ENCODE data around the gene CHST11.

Gene CHST11

GRCh38 chr12:104720339-104721038 lies 263.7 kb downstream of the CHST11 start:
- no peak overlapping the region for H3K4me3 ChIP-seq (ENCODE audit: insufficient read length, low read depth)
- H3K36me3 ChIP-seq (ENCODE audit: insufficient read depth, insufficient read length, low read length) = no peaks in the 10 kb centered on the region
- H3K9ac ChIP-seq (ENCODE audit: insufficient read length, low read depth) = no peak overlapping the region
- peaks cover 14% of the 10 kb centered on the region for H3K4me1 ChIP-seq (ENCODE audit: insufficient read depth, insufficient read length)
- H3K27me3 ChIP-seq (ENCODE audit: insufficient read depth, insufficient read length) = no peaks in the 10 kb centered on the region
- TF ChIP-seq SUZ12 (IDR thresholded peaks at IDR 0.05; ENCODE audit: extremely low read depth, insufficient read depth, insufficient read length) (no peak), YY1 (IDR thresholded peaks at IDR 0.05; ENCODE audit: insufficient read depth, insufficient read length) (no peak), ZNF274 (IDR thresholded peaks at IDR 0.05; ENCODE audit: low read depth, low read length) (no peak)
- no peak for DNase-seq (ENCODE audit: low read depth, low spot score)
- H3K9me3 ChIP-seq (ENCODE audit: insufficient read depth, low read length) = no peaks in the 10 kb centered on the region

GRCh38 chr12:104721039-104721405 lies 264.3 kb downstream of the CHST11 start:
- Histone ChIP-seq H3K4me3 (ENCODE audit: insufficient read length, low read depth) (no peak overlapping the region), H3K9me3 (ENCODE audit: insufficient read depth, low read length) (no peaks in the 10 kb centered on the region), H3K9ac (ENCODE audit: insufficient read length, low read depth) (no peak overlapping the region), H3K36me3 (ENCODE audit: insufficient read depth, insufficient read length, low read length) (no peaks in the 10 kb centered on the region), H3K4me1 (ENCODE audit: insufficient read depth, insufficient read length) (peaks cover 12% of the 10 kb centered on the region), H3K27me3 (ENCODE audit: insufficient read depth, insufficient read length) (no peaks in the 10 kb centered on the region)
- TF ChIP-seq ZNF274 (IDR thresholded peaks at IDR 0.05; ENCODE audit: low read depth, low read length) = no peak
- TF ChIP-seq YY1 (IDR thresholded peaks at IDR 0.05; ENCODE audit: insufficient read depth, insufficient read length) = no peak
- TF ChIP-seq SUZ12 (IDR thresholded peaks at IDR 0.05; ENCODE audit: extremely low read depth, insufficient read depth, insufficient read length) = no peak
- no peak for DNase-seq (ENCODE audit: low read depth, low spot score)

GRCh38 chr12:104721936-104722335 lies 265.2 kb downstream of the CHST11 start:
- no peak for TF ChIP-seq YY1 (IDR thresholded peaks at IDR 0.05; ENCODE audit: insufficient read depth, insufficient read length)
- TF ChIP-seq ZNF274 (IDR thresholded peaks at IDR 0.05; ENCODE audit: low read depth, low read length) = no peak
- no peak for TF ChIP-seq SUZ12 (IDR thresholded peaks at IDR 0.05; ENCODE audit: extremely low read depth, insufficient read depth, insufficient read length)
- no peak overlapping the region for H3K9ac ChIP-seq (ENCODE audit: insufficient read length, low read depth)
- no peaks in the 10 kb centered on the region for H3K9me3 ChIP-seq (ENCODE audit: insufficient read depth, low read length)
- no peak for DNase-seq (ENCODE audit: low read depth, low spot score)
- H3K4me3 ChIP-seq (ENCODE audit: insufficient read length, low read depth) = no peak overlapping the region
- H3K36me3 ChIP-seq (ENCODE audit: insufficient read depth, insufficient read length, low read length) = no peaks in the 10 kb centered on the region
- peaks cover 12% of the 10 kb centered on the region for H3K4me1 ChIP-seq (ENCODE audit: insufficient read depth, insufficient read length)
- no peaks in the 10 kb centered on the region for H3K27me3 ChIP-seq (ENCODE audit: insufficient read depth, insufficient read length)

GRCh38 chr12:104722601-104723534 lies 266.1 kb downstream of the CHST11 start:
- no peaks in the 10 kb centered on the region for H3K27me3 ChIP-seq (ENCODE audit: insufficient read depth, insufficient read length)
- H3K4me1 ChIP-seq (ENCODE audit: insufficient read depth, insufficient read length) = peaks cover 12% of the 10 kb centered on the region
- H3K36me3 ChIP-seq (ENCODE audit: insufficient read depth, insufficient read length, low read length) = no peaks in the 10 kb centered on the region
- no peaks in the 10 kb centered on the region for H3K9me3 ChIP-seq (ENCODE audit: insufficient read depth, low read length)
- DNase-seq (ENCODE audit: low read depth, low spot score) = no peak
- no peak for TF ChIP-seq ZNF274 (IDR thresholded peaks at IDR 0.05; ENCODE audit: low read depth, low read length)
- TF ChIP-seq YY1 (IDR thresholded peaks at IDR 0.05; ENCODE audit: insufficient read depth, insufficient read length) = no peak
- no peak for TF ChIP-seq SUZ12 (IDR thresholded peaks at IDR 0.05; ENCODE audit: extremely low read depth, insufficient read depth, insufficient read length)
- H3K9ac ChIP-seq (ENCODE audit: insufficient read length, low read depth) = no peak overlapping the region
- H3K4me3 ChIP-seq (ENCODE audit: insufficient read length, low read depth) = no peak overlapping the region

- Histone ChIP-seq H3K36me3 (ENCODE audit: insufficient read depth, insufficient read length, low read length) (no peaks in the 10 kb centered on the region), H3K4me3 (ENCODE audit: insufficient read length, low read depth) (no peak overlapping the region), H3K4me1 (ENCODE audit: insufficient read depth, insufficient read length) (peaks cover 12% of the 10 kb centered on the region), H3K9ac (ENCODE audit: insufficient read length, low read depth) (no peak overlapping the region), H3K27me3 (ENCODE audit: insufficient read depth, insufficient read length) (no peaks in the 10 kb centered on the region), H3K9me3 (ENCODE audit: insufficient read depth, low read length) (no peaks in the 10 kb centered on the region)
- DNase-seq (ENCODE audit: low read depth, low spot score) = no peak
- no peak for TF ChIP-seq YY1 (IDR thresholded peaks at IDR 0.05; ENCODE audit: insufficient read depth, insufficient read length)
- no peak for TF ChIP-seq ZNF274 (IDR thresholded peaks at IDR 0.05; ENCODE audit: low read depth, low read length)
- TF ChIP-seq SUZ12 (IDR thresholded peaks at IDR 0.05; ENCODE audit: extremely low read depth, insufficient read depth, insufficient read length) = no peak
These were observed 267.1 kb downstream of the CHST11 start for GRCh38 chr12:104723895-104724294.

- no peak for DNase-seq (ENCODE audit: low read depth, low spot score)
- H3K4me3 ChIP-seq (ENCODE audit: insufficient read length, low read depth) = no peak overlapping the region
- no peaks in the 10 kb centered on the region for H3K36me3 ChIP-seq (ENCODE audit: insufficient read depth, insufficient read length, low read length)
- peaks cover 11% of the 10 kb centered on the region for H3K4me1 ChIP-seq (ENCODE audit: insufficient read depth, insufficient read length)
- TF ChIP-seq YY1 (IDR thresholded peaks at IDR 0.05; ENCODE audit: insufficient read depth, insufficient read length) (no peak), SUZ12 (IDR thresholded peaks at IDR 0.05; ENCODE audit: extremely low read depth, insufficient read depth, insufficient read length) (no peak), ZNF274 (IDR thresholded peaks at IDR 0.05; ENCODE audit: low read depth, low read length) (no peak)
- H3K27me3 ChIP-seq (ENCODE audit: insufficient read depth, insufficient read length) = no peaks in the 10 kb centered on the region
- H3K9ac ChIP-seq (ENCODE audit: insufficient read length, low read depth) = no peak overlapping the region
- H3K9me3 ChIP-seq (ENCODE audit: insufficient read depth, low read length) = no peaks in the 10 kb centered on the region
These were observed 268.3 kb downstream of the CHST11 start for GRCh38 chr12:104724992-104725585.

GRCh38 chr12:104725610-104726009 lies 268.9 kb downstream of the CHST11 start:
- Histone ChIP-seq H3K9ac (ENCODE audit: insufficient read length, low read depth) (no peak overlapping the region), H3K36me3 (ENCODE audit: insufficient read depth, insufficient read length, low read length) (no peaks in the 10 kb centered on the region), H3K27me3 (ENCODE audit: insufficient read depth, insufficient read length) (no peaks in the 10 kb centered on the region), H3K4me3 (ENCODE audit: insufficient read length, low read depth) (no peak overlapping the region), H3K9me3 (ENCODE audit: insufficient read depth, low read length) (no peaks in the 10 kb centered on the region), H3K4me1 (ENCODE audit: insufficient read depth, insufficient read length) (peaks cover 8% of the 10 kb centered on the region)
- DNase-seq (ENCODE audit: low read depth, low spot score) = no peak
- TF ChIP-seq YY1 (IDR thresholded peaks at IDR 0.05; ENCODE audit: insufficient read depth, insufficient read length) (no peak), ZNF274 (IDR thresholded peaks at IDR 0.05; ENCODE audit: low read depth, low read length) (no peak), SUZ12 (IDR thresholded peaks at IDR 0.05; ENCODE audit: extremely low read depth, insufficient read depth, insufficient read length) (no peak)

Measured in NT2/D1 (cell line).